ENCODE results near the gene VEGFA.

DNA sequence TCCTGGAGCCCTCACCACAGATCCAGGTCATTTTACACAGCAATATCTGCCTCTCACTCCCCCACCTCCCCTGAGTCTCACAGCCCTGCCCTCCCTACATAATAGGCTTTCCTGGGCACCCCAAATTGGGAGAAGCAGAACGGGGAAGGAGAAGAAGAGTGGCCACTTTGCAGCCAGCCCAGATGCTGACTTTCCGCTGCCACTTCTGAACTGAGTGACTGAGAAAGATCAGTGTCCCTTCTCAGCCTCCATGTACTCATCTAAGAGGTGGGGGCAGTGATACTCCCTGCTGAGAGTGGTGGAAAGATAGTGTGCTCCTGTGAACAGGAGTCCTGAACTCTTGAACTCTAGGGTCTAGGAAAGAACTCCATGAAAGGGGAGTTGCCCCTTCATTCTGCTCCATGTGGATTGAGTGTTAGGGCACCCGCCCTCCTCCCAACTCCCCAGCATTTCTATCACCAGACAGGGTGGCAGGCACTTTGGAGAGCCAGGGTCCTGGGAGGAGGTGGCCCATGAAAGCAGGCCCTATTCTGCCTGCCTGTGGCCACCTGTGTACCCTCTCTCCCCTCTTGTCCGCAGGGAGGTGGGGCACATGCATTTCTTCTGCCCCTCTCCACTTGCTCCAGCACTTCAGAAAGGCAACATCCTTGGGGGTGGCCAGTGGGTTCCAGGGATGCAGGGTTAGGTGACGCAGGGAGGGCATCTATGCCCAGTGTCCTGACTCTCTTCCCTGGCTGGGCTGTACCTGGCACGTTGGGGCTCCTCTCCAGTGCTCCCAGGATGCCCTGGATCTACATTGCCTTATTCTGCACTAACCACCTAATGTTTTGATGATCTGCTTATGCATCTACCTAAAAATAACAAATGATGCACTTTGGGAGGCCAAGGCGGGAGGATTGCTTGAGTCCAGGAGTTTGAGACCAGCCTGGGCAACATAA is 44.1 kb upstream of the VEGFA start:
- no peak for TF ChIP-seq POLR2A (IDR thresholded peaks at IDR 0.05)
- TF ChIP-seq, protein P1, sequence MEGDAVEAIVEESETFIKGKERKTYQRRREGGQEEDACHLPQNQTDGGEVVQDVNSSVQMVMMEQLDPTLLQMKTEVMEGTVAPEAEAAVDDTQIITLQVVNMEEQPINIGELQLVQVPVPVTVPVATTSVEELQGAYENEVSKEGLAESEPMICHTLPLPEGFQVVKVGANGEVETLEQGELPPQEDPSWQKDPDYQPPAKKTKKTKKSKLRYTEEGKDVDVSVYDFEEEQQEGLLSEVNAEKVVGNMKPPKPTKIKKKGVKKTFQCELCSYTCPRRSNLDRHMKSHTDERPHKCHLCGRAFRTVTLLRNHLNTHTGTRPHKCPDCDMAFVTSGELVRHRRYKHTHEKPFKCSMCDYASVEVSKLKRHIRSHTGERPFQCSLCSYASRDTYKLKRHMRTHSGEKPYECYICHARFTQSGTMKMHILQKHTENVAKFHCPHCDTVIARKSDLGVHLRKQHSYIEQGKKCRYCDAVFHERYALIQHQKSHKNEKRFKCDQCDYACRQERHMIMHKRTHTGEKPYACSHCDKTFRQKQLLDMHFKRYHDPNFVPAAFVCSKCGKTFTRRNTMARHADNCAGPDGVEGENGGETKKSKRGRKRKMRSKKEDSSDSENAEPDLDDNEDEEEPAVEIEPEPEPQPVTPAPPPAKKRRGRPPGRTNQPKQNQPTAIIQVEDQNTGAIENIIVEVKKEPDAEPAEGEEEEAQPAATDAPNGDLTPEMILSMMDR (IDR thresholded peaks at IDR 0.05) = no peak
